ENCODE measurements around the gene SGSH.

Gene SGSH

GRCh38 chr17:80225230-80225629 lies 5.1 kb upstream of the SGSH start:
- no peak for DNase-seq (ENCODE audit: extremely low read depth, low read depth)
- no peak overlapping the region for H3K4me3 ChIP-seq (replicated peaks; ENCODE audit: low read depth, low read length)
- no peak for TF ChIP-seq CTCF (IDR thresholded peaks at IDR 0.05; ENCODE audit: low read depth, low read length, missing control alignments)

GRCh38 chr17:80224683-80225082 lies 4.5 kb upstream of the SGSH start:
- TF ChIP-seq CTCF (IDR thresholded peaks at IDR 0.05; ENCODE audit: low read depth, low read length, missing control alignments), result no peak
- H3K4me3 ChIP-seq (replicated peaks; ENCODE audit: low read depth, low read length), result no peak overlapping the region
- DNase-seq (ENCODE audit: extremely low read depth, low read depth), result no peak

- DNase-seq (ENCODE audit: extremely low read depth, low read depth), result no peak
- H3K4me3 ChIP-seq (replicated peaks; ENCODE audit: low read depth, low read length), result no peak overlapping the region
- no peak for TF ChIP-seq CTCF (IDR thresholded peaks at IDR 0.05; ENCODE audit: low read depth, low read length, missing control alignments)
These were observed 3.8 kb upstream of the SGSH start for GRCh38 chr17:80223838-80224497.

GRCh38 chr17:80223142-80223815 lies 3.1 kb upstream of the SGSH start:
- TF ChIP-seq CTCF (IDR thresholded peaks at IDR 0.05; ENCODE audit: low read depth, low read length, missing control alignments), result no peak
- no peak overlapping the region for H3K4me3 ChIP-seq (replicated peaks; ENCODE audit: low read depth, low read length)
- DNase-seq (ENCODE audit: extremely low read depth, low read depth), result no peak

- H3K4me3 ChIP-seq (replicated peaks; ENCODE audit: low read depth, low read length), result no peak overlapping the region
- no peak for DNase-seq (ENCODE audit: extremely low read depth, low read depth)
- no peak for TF ChIP-seq CTCF (IDR thresholded peaks at IDR 0.05; ENCODE audit: low read depth, low read length, missing control alignments)
These were observed 2.4 kb upstream of the SGSH start for GRCh38 chr17:80222376-80223141.

- no peak for TF ChIP-seq CTCF (IDR thresholded peaks at IDR 0.05; ENCODE audit: low read depth, low read length, missing control alignments)
- no peak for DNase-seq (ENCODE audit: extremely low read depth, low read depth)
- peak overlapping the region; percentile 88 for H3K4me3 ChIP-seq (replicated peaks; ENCODE audit: low read depth, low read length)
These were observed 1.4 kb upstream of the SGSH start for GRCh38 chr17:80221351-80222105.

Measured in HFF-Myc (cell line).